CD8-positive, alpha-beta memory T cell (primary cell): ENCODE results near the gene SUFU. TPM values are rescaled to one million over a fixed set of nuclear protein-coding genes. Genes with fewer than 3 reads are reported as not detected.

ENCODE experiments used
- CTCF ChIA-PET: fragments of 350-600 bp; sonication (Branson Sonifier 250); formaldehyde crosslinking; loops from one replicate; lab custom pipeline; 2021; ENCODE audit warnings: antibody characterized with exemption; lab: Charles Lee
- POLR2A ChIA-PET: fragments of 350-600 bp; sonication (Branson Sonifier 250); formaldehyde crosslinking; loops from one replicate; lab custom pipeline; 2021; ENCODE audit warnings: antibody characterized with exemption; lab: Charles Lee
- DNase-seq, 5 donors: peaks; one replicate each; pipeline versions ENCODE4 v3.0.0 to v3.0.0-alpha.2; 2020 to 2022; ENCODE audit warnings: mixed read lengths in 1 of 5
- H3K27ac ChIP-seq: one replicate; pipeline ENCODE4 v1.7.0; 2013; ENCODE audit warnings: low read depth, mild to moderate bottlenecking, low read length, moderate library complexity
- H3K27me3 ChIP-seq: 2 replicates; pipeline ENCODE4 v1.7.0; 2013; ENCODE audit warnings: low read length, mild to moderate bottlenecking; ENCODE audit not compliant: insufficient read depth, poor library complexity, severe bottlenecking
- H3K36me3 ChIP-seq: 2 replicates; pipeline ENCODE4 v1.7.0; 2013; ENCODE audit warnings: mild to moderate bottlenecking, low read length, moderate library complexity; ENCODE audit not compliant: insufficient read depth
- H3K4me1 ChIP-seq: 2 replicates; pipeline ENCODE4 v1.7.0; 2013; ENCODE audit warnings: mild to moderate bottlenecking, low read length, moderate library complexity; ENCODE audit not compliant: insufficient read depth
- H3K4me3 ChIP-seq: 2 replicates; pipeline ENCODE4 v1.7.0; 2013; ENCODE audit warnings: mild to moderate bottlenecking, low read length
- H3K9me3 ChIP-seq: 2 replicates; pipeline ENCODE4 v1.7.0; 2013; ENCODE audit warnings: mild to moderate bottlenecking, low read length
- H3K27ac Mint-ChIP-seq, 8 donors: one replicate each; pipeline ENCODE4 v1.8.0; 2020 to 2021; ENCODE audit warnings: mixed read lengths in 8 of 8, mild to moderate bottlenecking in 6 of 8, inconsistent platforms in 3 of 8, moderate library complexity in 3 of 8
- H3K27me3 Mint-ChIP-seq, 2 donors: one replicate each; pipeline ENCODE4 v1.8.0; 2020 to 2021; ENCODE audit warnings: mixed read lengths in 2 of 2, mild to moderate bottlenecking in 1 of 2, moderate library complexity in 1 of 2
- H3K36me3 Mint-ChIP-seq, 3 donors: one replicate each; pipeline ENCODE4 v1.8.0; 2020 to 2021; ENCODE audit warnings: mixed read lengths in 3 of 3, inconsistent platforms in 1 of 3, mild to moderate bottlenecking in 1 of 3
- H3K4me1 Mint-ChIP-seq, 3 donors: one replicate each; pipeline ENCODE4 v1.8.0; 2020 to 2021; ENCODE audit warnings: mixed read lengths in 3 of 3, inconsistent platforms in 1 of 3, mild to moderate bottlenecking in 1 of 3
- H3K4me3 Mint-ChIP-seq, 7 donors: one replicate each; pipeline ENCODE4 v1.8.0; 2020 to 2021; ENCODE audit warnings: mixed read lengths in 7 of 7, mild to moderate bottlenecking in 6 of 7, moderate library complexity in 4 of 7, inconsistent platforms in 2 of 7
- H3K9me3 Mint-ChIP-seq, 5 donors: one replicate each; pipeline ENCODE4 v1.8.0; 2020 to 2022; ENCODE audit warnings: mixed read lengths in 5 of 5, mild to moderate bottlenecking in 3 of 5, moderate library complexity in 2 of 5, inconsistent platforms in 1 of 5
- polyA plus RNA-seq: library from polyadenylated mRNA; unstranded; fragments of 300-500 nt; fragmentation: Illumina TruSeq; gene quantifications from one replicate; pipeline ENCODE4 v1.2.3, GENCODE V29; 2021
- total RNA-seq, 2 experiments: library from RNA; stranded (reverse); gene quantifications; one replicate each; pipeline ENCODE4 v1.2.3, GENCODE V29; 2021

SUFU gene
- total and polyA plus RNA-seq, 3 experiments from 2014 or later = 7.5 to 8.3 (median 8.3) TPM

- Mint-ChIP-seq H3K4me1 (peaks cover 73 to 88% (median 74%) of the 10 kb centered on the region in 3 donors), H3K9me3 (no peaks in the 10 kb centered on the region), H3K36me3 (peaks cover 0 to 45% (median 4%) of the 10 kb centered on the region in 3 donors), H3K27ac (peak overlapping the region; percentile 54 to 97 (median 92)), H3K4me3 (peak overlapping the region; percentile 47 to 99 (median 79)), H3K27me3 (no peaks in the 10 kb centered on the region)
- no peak overlapping the region for H3K27ac ChIP-seq
- no peaks in the 10 kb centered on the region for H3K27me3 ChIP-seq
- H3K9me3 ChIP-seq = no peaks in the 10 kb centered on the region
- ChIA-PET POLR2A (interaction anchor here (0.6 to 2.5 kb wide), 3 partner anchors 11 to 113 kb away, joined by 3 to 7 read pairs (median 6); no protein-coding TSS in a partner anchor), CTCF (interaction anchor here (0.7 to 2.2 kb wide), 5 partner anchors 12 to 61 kb away, joined by 3 to 8 read pairs (median 5); no protein-coding TSS in a partner anchor)
- H3K4me3 ChIP-seq = no peak overlapping the region
- peaks cover 8% of the 10 kb centered on the region for H3K36me3 ChIP-seq
- peaks cover 76% of the 10 kb centered on the region for H3K4me1 ChIP-seq
- no peak for DNase-seq
Observed at GRCh38 chr10:102649797-102650654, 146.3 kb downstream of the SUFU start.

GRCh38 chr10:102650655-102651454, 147.1 kb downstream of the SUFU start:
- no peaks in the 10 kb centered on the region for H3K27me3 ChIP-seq
- no peak overlapping the region for H3K27ac ChIP-seq
- CTCF ChIA-PET = interaction anchor here (0.7 to 1.6 kb wide), 6 partner anchors 12 to 60 kb away, joined by 3 to 8 read pairs (median 4); no protein-coding TSS in a partner anchor
- H3K9me3 ChIP-seq = no peaks in the 10 kb centered on the region
- H3K4me1 Mint-ChIP-seq = peaks cover 73 to 95% (median 74%) of the 10 kb centered on the region in 3 donors
- H3K36me3 Mint-ChIP-seq = peaks cover 0 to 46% (median 3%) of the 10 kb centered on the region in 3 donors
- no peaks in the 10 kb centered on the region for H3K9me3 Mint-ChIP-seq
- POLR2A ChIA-PET = interaction anchor here (1.0 to 2.5 kb wide), 2 partner anchors 10 to 25 kb away, joined by 3 to 7 read pairs; no protein-coding TSS in a partner anchor
- H3K4me1 ChIP-seq = peaks cover 76% of the 10 kb centered on the region
- no peak for DNase-seq
- peaks cover 15% of the 10 kb centered on the region for H3K36me3 ChIP-seq
- no peaks in the 10 kb centered on the region for H3K27me3 Mint-ChIP-seq
- H3K4me3 Mint-ChIP-seq = peak overlapping the region; percentile 26 to 88 (median 75)
- no peak overlapping the region for H3K4me3 ChIP-seq
- peak overlapping the region; percentile 84 to 98 (median 92) for H3K27ac Mint-ChIP-seq

DNA sequence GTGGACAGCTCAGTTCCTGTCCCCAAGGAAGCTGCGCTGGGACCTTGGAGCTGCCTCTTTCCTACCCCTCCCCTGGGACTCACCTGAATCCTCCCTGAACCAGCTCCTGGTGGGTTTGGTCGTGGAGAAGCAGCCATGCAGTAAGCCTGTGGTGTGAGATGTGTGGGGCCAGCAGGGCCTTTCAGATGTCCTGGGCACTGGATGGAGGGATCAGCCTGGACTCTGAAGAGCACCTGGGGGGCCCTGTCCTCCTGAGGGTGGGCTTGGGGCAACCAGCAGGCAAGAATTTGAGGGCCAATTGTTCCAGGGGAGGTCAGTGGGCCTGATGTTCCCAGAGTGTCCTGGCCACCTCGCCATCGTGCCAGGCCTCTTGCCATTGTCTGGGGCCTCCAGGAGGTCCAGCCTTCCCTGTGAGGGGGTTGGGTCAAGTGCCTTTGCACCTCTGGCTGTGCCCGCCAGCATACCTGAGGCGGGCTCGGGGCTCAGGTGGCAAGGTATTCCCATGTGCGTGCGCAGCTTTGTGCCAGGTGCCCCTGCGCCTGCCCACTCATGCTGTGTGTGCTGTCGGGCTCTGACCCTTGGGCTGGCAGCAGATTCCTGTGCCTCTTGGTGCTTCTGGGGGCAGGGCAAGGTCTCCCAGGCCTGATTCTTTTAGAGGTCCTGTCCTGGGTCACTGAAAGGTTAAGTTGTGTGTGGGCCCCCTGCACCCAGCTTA, 147.8 kb downstream of the SUFU start:
- H3K27me3 ChIP-seq = no peaks in the 10 kb centered on the region
- DNase-seq = no peak
- peak overlapping the region; percentile 90 to 98 (median 92) for H3K27ac Mint-ChIP-seq
- H3K4me1 ChIP-seq = peaks cover 73% of the 10 kb centered on the region
- peak overlapping the region; percentile 20 for H3K27ac ChIP-seq
- H3K9me3 ChIP-seq = no peaks in the 10 kb centered on the region
- POLR2A ChIA-PET = interaction anchor here (1.0 to 1.2 kb wide), 3 partner anchors 9 to 30 kb away, joined by 3 to 5 read pairs (median 3); no protein-coding TSS in a partner anchor
- H3K4me3 ChIP-seq = no peak overlapping the region
- CTCF ChIA-PET = interaction anchor here (0.9 to 1.5 kb wide), 4 partner anchors 19 to 63 kb away, joined by 3 to 4 read pairs (median 3); partner anchors contain the start of genes ARL3 and SFXN2
- no peaks in the 10 kb centered on the region for H3K9me3 Mint-ChIP-seq
- H3K36me3 Mint-ChIP-seq = peaks cover 0 to 47% (median 0%) of the 10 kb centered on the region in 3 donors
- peaks cover 21% of the 10 kb centered on the region for H3K36me3 ChIP-seq
- H3K4me3 Mint-ChIP-seq = peak overlapping the region; percentile 69 to 88 (median 75)
- peaks cover 67 to 90% (median 68%) of the 10 kb centered on the region in 3 donors for H3K4me1 Mint-ChIP-seq
- no peaks in the 10 kb centered on the region for H3K27me3 Mint-ChIP-seq

DNA sequence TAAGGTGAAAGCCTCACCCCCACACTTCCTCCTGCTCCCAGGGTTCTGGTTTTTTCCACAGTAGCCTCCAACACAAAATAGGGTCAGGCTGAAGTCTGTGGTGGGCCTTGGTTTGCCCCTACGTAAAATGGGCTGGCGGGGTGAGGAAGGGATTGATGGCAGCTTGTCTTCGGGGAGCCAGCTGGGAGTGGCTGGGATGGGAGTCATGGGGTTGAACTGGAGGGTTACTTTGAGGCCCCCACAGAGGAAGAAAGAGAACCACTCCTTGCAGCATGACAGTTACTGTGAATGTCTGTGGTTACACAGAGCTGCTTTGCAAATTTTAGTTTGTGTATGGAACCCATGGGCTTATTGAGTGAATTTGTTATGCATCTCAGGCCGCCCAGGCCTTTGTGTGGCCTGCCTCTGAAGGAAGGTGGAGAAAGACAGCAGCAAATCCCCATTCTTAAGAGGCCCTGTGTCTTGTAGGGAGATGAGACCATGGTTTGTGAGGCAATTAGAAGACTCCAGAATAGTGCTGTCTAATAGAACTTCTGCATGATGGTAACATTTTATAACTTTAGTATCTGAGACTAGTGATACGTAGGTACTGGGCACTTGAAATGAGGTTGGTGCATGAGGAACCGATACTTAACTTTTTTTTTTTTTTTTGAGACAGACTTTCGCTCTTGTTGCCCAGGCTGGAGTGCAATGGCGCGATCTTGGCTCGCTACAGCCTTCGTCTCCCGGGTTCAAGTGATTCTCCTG, 148.6 kb downstream of the SUFU start:
- H3K4me1 ChIP-seq = peaks cover 66% of the 10 kb centered on the region
- Mint-ChIP-seq H3K27me3 (no peaks in the 10 kb centered on the region), H3K27ac (peak overlapping the region; percentile 71 to 98 (median 92)), H3K4me3 (peak overlapping the region; percentile 63 to 88 (median 75)), H3K9me3 (no peaks in the 10 kb centered on the region), H3K36me3 (peaks cover 0 to 52% (median under 1%) of the 10 kb centered on the region in 3 donors), H3K4me1 (peaks cover 61 to 83% (median 64%) of the 10 kb centered on the region in 3 donors)
- CTCF ChIA-PET = interaction anchor here (0.9 to 1.2 kb wide), 2 partner anchors 18 to 62 kb away, joined by 3 read pairs; partner anchors contain the start of genes ARL3 and SFXN2
- peak in 1 of 5 donors; percentile 30 for DNase-seq
- no peaks in the 10 kb centered on the region for H3K9me3 ChIP-seq
- POLR2A ChIA-PET = interaction anchor here (0.5 to 1.2 kb wide), 4 partner anchors 8 to 969 kb away, joined by 3 to 7 read pairs (median 5); no protein-coding TSS in a partner anchor
- no peaks in the 10 kb centered on the region for H3K27me3 ChIP-seq
- peak overlapping the region; percentile 20 for H3K27ac ChIP-seq
- H3K36me3 ChIP-seq = peaks cover 21% of the 10 kb centered on the region
- peak overlapping the region; percentile 17 for H3K4me3 ChIP-seq

- DNase-seq = no peak
- CTCF ChIA-PET = interaction anchor here (1.4 kb wide), 1 partner anchor 17 kb away, joined by 3 read pairs; no protein-coding TSS in a partner anchor
- no peak overlapping the region for H3K4me3 ChIP-seq
- H3K9me3 ChIP-seq = no peaks in the 10 kb centered on the region
- Mint-ChIP-seq H3K36me3 (peaks cover 0 to 57% (median 2%) of the 10 kb centered on the region in 3 donors), H3K27ac (peak overlapping the region; percentile 81 to 98 (median 92)), H3K27me3 (no peaks in the 10 kb centered on the region), H3K9me3 (no peaks in the 10 kb centered on the region), H3K4me1 (peaks cover 57 to 83% (median 64%) of the 10 kb centered on the region in 3 donors), H3K4me3 (peak overlapping the region in 5 of 7 donors; percentile 26 to 88 (median 63))
- H3K4me1 ChIP-seq = peaks cover 59% of the 10 kb centered on the region
- H3K27ac ChIP-seq = no peak overlapping the region
- POLR2A ChIA-PET = interaction anchor here (0.7 to 0.8 kb wide), 2 partner anchors 9 to 968 kb away, joined by 3 to 5 read pairs; partner anchors contain the start of gene TRIM8
- peaks cover 21% of the 10 kb centered on the region for H3K36me3 ChIP-seq
- no peaks in the 10 kb centered on the region for H3K27me3 ChIP-seq
Observed at GRCh38 chr10:102653060-102653459, 149.3 kb downstream of the SUFU start.

GRCh38 chr10:102654566-102654965, 150.8 kb downstream of the SUFU start:
- Mint-ChIP-seq H3K4me3 (no peak overlapping the region), H3K27me3 (no peaks in the 10 kb centered on the region), H3K36me3 (peaks cover 0 to 62% (median 2%) of the 10 kb centered on the region in 3 donors), H3K27ac (peak overlapping the region in 3 of 8 donors; percentile 74 to 87 (median 80)), H3K4me1 (peaks cover 53 to 81% (median 57%) of the 10 kb centered on the region in 3 donors), H3K9me3 (no peaks in the 10 kb centered on the region)
- no peaks in the 10 kb centered on the region for H3K27me3 ChIP-seq
- no peak overlapping the region for H3K27ac ChIP-seq
- no peak for DNase-seq
- ChIA-PET CTCF (interaction anchor here (1.1 to 1.8 kb wide), 3 partner anchors 10 to 255 kb away, joined by 3 to 8 read pairs (median 3); partner anchors contain the start of gene TRIM8), POLR2A (interaction anchor here (2.6 kb wide), 1 partner anchor 8 kb away, joined by 7 read pairs; no protein-coding TSS in a partner anchor)
- peaks cover 21% of the 10 kb centered on the region for H3K36me3 ChIP-seq
- peaks cover 58% of the 10 kb centered on the region for H3K4me1 ChIP-seq
- H3K9me3 ChIP-seq = no peaks in the 10 kb centered on the region
- no peak overlapping the region for H3K4me3 ChIP-seq
